GM12875 (cell line): ENCODE data around the gene RHNO1.
A peak's percentile ranks its signal among the peaks of the same experiment; 100 is the strongest.

Source experiments
- H3K4me3 ChIP-seq: one replicate; pipeline ENCODE4 v1.5.1; 2011; ENCODE audit warnings: low read depth, low read length, control low read depth
- TF ChIP-seq, protein P1 (sequence below): IDR thresholded peaks from 2 replicates; pipeline ENCODE4 v1.5.1; 2011; ENCODE audit warnings: low read depth, mild to moderate bottlenecking, control low read depth, inconsistent platforms, low read length, moderate library complexity, borderline replicate concordance; ENCODE audit not compliant: insufficient read depth

The RHNO1 gene, protein sequence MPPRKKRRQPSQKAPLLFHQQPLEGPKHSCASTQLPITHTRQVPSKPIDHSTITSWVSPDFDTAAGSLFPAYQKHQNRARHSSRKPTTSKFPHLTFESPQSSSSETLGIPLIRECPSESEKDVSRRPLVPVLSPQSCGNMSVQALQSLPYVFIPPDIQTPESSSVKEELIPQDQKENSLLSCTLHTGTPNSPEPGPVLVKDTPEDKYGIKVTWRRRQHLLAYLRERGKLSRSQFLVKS

DNA sequence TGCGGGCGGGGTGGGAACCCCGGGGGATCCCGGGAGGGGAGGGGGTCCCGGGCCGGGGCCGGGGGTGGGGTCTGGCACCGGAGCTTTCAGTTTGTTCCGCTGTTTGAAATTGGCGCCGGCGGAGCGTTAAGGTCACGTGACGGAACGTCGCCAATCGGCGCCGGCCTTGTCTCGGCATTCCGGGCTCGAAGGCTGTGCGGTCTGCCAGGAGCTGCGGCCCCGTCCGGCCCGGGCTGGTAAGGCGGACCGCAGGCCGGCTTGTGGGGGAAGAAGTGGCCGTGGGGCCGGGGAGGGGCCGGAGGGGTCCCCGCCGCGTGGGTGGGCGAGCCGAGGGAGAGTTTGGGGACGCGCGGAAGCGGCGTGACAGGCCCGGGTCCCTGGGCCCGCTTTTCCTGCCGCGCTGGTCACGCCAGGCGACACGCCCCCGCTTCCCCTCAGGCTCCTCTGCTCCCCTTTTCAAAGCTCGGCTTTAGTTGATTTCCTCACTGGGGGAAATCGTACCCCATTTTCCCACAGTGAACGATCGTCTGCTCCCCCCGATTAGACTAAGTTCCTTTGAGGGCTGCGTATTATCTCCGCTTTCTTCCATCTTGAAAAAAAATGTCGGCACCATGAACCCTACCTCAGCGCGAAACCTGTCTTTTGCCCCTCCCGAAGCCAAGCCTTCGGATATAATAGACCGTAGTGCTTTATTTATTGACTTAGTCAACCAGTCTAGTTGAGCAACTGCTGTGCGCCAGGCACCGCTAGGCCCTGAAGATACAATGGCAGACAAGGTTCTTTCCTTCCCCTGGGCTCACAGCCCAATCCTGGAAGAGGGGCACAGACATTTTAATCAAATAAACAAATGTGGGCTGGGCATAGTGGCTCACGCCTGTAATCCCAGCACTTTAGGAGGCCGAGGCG, at the start of gene RHNO1, which contains the start of gene FOXM1:
RHNO1 (plus strand) TSS at position 177 of the 906 bp plus-strand sequence. CDS start 8,144 bp downstream, outside the sequence.
FOXM1 (minus strand) TSS at position 128 of the 906 bp plus-strand sequence. CDS start 2,696 bp downstream, outside the sequence.
- peak within 1 kb of the TSS; percentile 94 for H3K4me3 ChIP-seq
- TF ChIP-seq, protein P1, sequence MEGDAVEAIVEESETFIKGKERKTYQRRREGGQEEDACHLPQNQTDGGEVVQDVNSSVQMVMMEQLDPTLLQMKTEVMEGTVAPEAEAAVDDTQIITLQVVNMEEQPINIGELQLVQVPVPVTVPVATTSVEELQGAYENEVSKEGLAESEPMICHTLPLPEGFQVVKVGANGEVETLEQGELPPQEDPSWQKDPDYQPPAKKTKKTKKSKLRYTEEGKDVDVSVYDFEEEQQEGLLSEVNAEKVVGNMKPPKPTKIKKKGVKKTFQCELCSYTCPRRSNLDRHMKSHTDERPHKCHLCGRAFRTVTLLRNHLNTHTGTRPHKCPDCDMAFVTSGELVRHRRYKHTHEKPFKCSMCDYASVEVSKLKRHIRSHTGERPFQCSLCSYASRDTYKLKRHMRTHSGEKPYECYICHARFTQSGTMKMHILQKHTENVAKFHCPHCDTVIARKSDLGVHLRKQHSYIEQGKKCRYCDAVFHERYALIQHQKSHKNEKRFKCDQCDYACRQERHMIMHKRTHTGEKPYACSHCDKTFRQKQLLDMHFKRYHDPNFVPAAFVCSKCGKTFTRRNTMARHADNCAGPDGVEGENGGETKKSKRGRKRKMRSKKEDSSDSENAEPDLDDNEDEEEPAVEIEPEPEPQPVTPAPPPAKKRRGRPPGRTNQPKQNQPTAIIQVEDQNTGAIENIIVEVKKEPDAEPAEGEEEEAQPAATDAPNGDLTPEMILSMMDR = no peak

DNA sequence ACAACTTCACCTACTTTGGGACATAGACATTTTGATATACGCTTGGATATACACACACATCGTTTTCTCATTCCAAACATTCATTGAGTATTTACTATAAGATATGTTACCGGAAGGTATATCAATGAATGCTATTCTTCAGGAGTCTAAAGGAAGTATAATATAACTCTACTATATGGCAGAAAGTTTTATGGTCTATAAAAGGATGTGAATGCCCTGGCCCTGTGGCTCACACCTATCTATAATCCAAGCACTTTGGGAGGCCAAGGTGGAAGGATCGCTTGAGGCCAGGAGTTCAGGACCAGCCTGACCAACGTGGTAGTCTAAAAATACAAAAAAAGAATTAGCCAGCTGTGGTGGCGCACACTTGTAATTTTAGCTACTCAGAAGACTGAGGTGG, 47.7 kb upstream of the RHNO1 start:
- H3K4me3 ChIP-seq = no peak overlapping the region
- TF ChIP-seq, protein P1 = no peak

DNA sequence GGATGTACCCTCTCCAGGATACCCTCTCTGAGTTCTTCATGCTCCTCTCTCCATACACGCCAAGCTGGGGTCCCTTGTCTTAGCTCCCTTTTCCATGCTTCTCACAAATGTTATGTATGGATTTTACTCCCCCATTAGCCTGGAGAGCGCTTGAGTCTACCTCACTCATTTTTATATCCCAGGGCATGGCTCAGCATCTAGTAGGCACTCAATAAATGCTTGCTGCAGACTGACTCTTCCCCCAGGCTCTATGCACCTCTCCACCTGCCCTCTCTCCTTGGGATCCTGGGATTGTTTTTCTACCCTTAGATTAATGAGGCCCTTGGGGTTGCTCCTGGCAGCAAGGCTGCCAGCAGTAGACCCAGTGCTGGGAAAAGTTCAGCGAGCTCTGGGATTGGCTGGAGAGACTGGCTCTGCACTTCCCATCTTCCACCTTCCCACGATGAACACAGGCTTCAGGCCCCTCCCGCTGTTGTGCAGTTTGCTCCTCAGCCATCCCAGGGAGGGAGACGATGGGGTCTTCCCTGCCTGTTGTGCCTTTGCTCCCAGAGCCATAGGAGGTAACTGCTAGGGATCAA, 44.4 kb upstream of the RHNO1 start:
- no peak overlapping the region for H3K4me3 ChIP-seq
- TF ChIP-seq, protein P1 = no peak

DNA sequence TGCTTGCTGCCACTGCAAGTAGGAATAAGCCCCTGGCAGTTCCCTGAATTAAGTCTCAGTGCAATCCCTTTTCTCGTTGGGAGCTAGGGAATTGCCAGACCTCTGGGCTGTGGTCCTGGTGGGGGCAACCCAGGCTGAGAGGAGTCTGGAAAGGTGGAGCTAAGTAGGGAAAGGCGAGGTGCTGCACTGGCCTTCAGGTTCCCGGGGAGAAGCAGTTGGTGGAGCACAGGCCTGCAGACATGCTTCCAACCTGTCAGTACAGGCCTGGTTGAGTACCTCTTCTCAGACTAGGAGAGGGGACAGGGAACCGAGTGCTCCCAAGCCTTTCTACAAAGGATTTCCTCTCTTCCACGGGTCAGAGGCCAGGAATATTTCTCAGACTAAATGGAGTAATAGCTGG, 43.7 kb upstream of the RHNO1 start:
- no peak overlapping the region for H3K4me3 ChIP-seq
- TF ChIP-seq, protein P1 = no peak

DNA sequence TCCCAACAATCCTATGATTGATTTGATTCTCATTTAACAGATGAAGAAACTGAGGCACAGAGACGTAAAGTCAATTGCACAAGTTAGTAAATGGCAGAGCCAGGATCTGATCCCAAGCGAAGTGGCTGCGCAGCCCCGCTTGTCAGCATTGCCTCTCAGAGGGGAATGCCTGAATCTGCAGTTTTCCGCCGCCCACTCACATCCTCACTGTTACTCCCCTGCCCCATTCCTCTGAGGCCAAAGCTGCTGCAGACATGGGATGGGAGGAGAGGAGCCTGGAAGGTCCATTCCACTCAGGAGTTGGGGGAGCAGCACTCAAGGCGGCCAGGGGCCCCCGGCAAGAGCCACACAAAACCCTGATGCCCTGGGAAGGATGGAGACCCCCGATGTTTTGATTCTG, 43.2 kb upstream of the RHNO1 start:
- no peak overlapping the region for H3K4me3 ChIP-seq
- TF ChIP-seq, protein P1 = no peak

DNA sequence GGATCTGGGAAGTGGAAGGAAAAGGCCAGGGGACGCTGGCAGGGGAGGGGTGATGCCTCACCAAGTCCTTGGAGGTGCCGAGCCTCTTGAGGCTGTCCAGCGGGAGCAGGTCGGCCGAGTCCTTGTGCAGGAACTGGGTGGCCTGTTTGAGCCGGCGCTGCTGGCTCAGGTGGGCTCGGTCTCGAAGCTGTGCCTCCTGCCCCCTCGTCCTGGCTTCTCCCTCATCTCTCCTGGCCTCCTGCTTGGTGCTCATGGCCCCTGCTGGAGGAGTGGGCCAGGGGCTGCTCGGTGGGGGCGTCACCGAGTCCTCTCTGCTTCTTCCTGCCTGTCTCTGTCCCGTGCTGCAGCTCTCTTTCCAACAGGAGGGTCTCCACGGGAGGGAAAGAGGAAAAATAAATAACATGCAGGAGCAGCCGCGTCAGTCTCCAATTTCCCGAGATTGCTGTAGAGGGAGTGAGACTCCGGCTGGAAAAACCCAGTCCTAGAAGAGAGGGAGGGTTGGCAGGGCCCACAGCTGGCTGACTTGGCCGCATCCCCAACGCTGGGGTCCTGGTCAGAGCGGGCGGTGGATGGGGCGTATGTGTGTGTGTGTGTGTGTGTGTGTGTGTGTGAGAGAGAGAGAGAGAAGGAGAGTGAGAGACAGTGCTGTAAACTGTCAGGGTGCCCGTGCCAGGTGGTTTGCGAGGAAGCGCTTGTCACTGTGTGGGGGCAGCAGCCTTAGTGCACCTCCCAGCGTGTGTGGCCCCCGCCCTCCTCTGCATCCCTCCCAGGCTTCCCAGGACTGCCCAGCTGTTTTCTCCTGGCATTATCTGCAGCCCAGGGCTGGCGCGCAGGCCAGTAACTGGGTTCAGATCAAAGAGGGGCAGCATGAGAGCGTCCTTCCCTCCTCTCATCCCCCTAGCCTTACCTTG, 42.2 kb upstream of the RHNO1 start, which contains the start of gene NRIP2:
NRIP2 (minus strand) TSS at position 455 of the 911 bp plus-strand sequence; CDS start at position 403, 52 bp downstream.
- no peak within 1 kb of the TSS for H3K4me3 ChIP-seq
- TF ChIP-seq, protein P1 = no peak
